GM12878 (cell line): Measurements from ENCODE around the gene CHAC1. TPM values are rescaled to one million over a fixed set of nuclear protein-coding genes. Genes with fewer than 3 reads are reported as not detected.

Experiments
- ATAC-seq: fragments of 200-7000 bp; cut with Tn5 transposase; 3 replicates; pipeline ENCODE4 v1.9.1; 2020; ENCODE audit warnings: mild to moderate bottlenecking, moderate library complexity
- BruUV-seq: library from RNA; stranded (reverse); fragments of 400-500 nt; replicated peaks from 2 replicates; lab custom pipeline; 2021; lab: Mats Ljungman, UMichigan
- CTCF ChIA-PET: fragments of 300-600 bp; sonication (Branson Sonifier 250); formaldehyde crosslinking; extraction: SDS; loops from one replicate; lab custom pipeline; 2021; ENCODE audit warnings: inconsistent platforms; lab: Yijun Ruan, JAX
- POLR2A ChIA-PET: fragments of 350-600 bp; formaldehyde crosslinking; extraction: SDS; loops from one replicate; lab custom pipeline; 2021; ENCODE audit warnings: inconsistent platforms; lab: Charles Lee
- RAD21 ChIA-PET: fragments of 300-600 bp; sonication (Branson Sonifier 250); formaldehyde crosslinking; loops from one replicate; lab custom pipeline; 2023; ENCODE audit warnings: antibody characterized with exemption; ENCODE audit not compliant: unreplicated experiment; lab: Charles Lee
- SMC1A ChIA-PET: fragments of 300-600 bp; sonication (Branson Sonifier 250); formaldehyde crosslinking; loops from one replicate; lab custom pipeline; 2023; ENCODE audit not compliant: unreplicated experiment, uncharacterized antibody; lab: Charles Lee
- DNase-seq: peaks from one replicate; pipeline ENCODE4 v3.0.0-alpha.2; 2011; ENCODE audit warnings: low read depth, low spot score
- FAIRE-seq: peaks from 3 replicates; lab custom pipeline; 2011; peaks lifted over from hg19 to GRCh38; lab: Jason Lieb, UNC
- H2AFZ ChIP-seq: 2 replicates; pipeline ENCODE4 v1.6.0; 2011; ENCODE audit warnings: low read depth, low read length, control low read depth; ENCODE audit not compliant: control insufficient read depth
- H3K27ac ChIP-seq: 2 replicates; pipeline ENCODE4 v1.5.1; 2011; ENCODE audit warnings: control low read depth; ENCODE audit not compliant: control insufficient read depth, insufficient read depth
- H3K27me3 ChIP-seq, 2 experiments: replicated peaks in 1 of 2; 2 replicates each; pipeline versions ENCODE4 v1.6.0 to v1.6.1; 2011; ENCODE audit warnings: low read length in 1 of 2; ENCODE audit not compliant: control insufficient read depth in 2 of 2, insufficient read depth in 2 of 2
- H3K36me3 ChIP-seq, 2 experiments: 2 replicates each; pipeline ENCODE4 v1.5.1; 2011; ENCODE audit warnings: low read length in 1 of 2; ENCODE audit not compliant: control insufficient read depth in 2 of 2, insufficient read depth in 2 of 2
- H3K4me1 ChIP-seq: 2 replicates; pipeline ENCODE4 v1.6.1; 2011; ENCODE audit warnings: mild to moderate bottlenecking, low read length, moderate library complexity, mixed read lengths; ENCODE audit not compliant: control insufficient read depth, insufficient read depth
- H3K4me2 ChIP-seq: 2 replicates; pipeline ENCODE4 v1.6.0; 2011; ENCODE audit warnings: control low read depth; ENCODE audit not compliant: control insufficient read depth, insufficient read depth
- H3K4me3 ChIP-seq: fragments of 200-600 bp; sonication (generic); 2 replicates; pipeline ENCODE4 v1.5.1; 2016
- H3K79me2 ChIP-seq: 2 replicates; pipeline ENCODE4 v1.6.0; 2011; ENCODE audit warnings: low read length; ENCODE audit not compliant: control insufficient read depth, insufficient read depth
- H3K9ac ChIP-seq: 2 replicates; pipeline ENCODE4 v1.8.0; 2011; ENCODE audit warnings: low read length, control low read depth, mixed read lengths; ENCODE audit not compliant: control insufficient read depth, insufficient read depth
- H3K9me3 ChIP-seq: replicated peaks from 3 replicates; pipeline ENCODE4 v1.5.1; 2011; ENCODE audit warnings: mild to moderate bottlenecking, low read length; ENCODE audit not compliant: control insufficient read depth, insufficient read depth
- H4K20me1 ChIP-seq: 2 replicates; pipeline ENCODE4 v1.6.0; 2011; ENCODE audit not compliant: control insufficient read depth, insufficient read depth
- CBFB ChIP-seq: IDR thresholded peaks from 2 replicates; pipeline ENCODE4 v1.6.1; 2016; ENCODE audit warnings: antibody characterized with exemption, low read depth
- CHD4 ChIP-seq: fragments of 200-600 bp; sonication (generic); IDR thresholded peaks from 2 replicates; pipeline ENCODE4 v1.6.1; 2016; ENCODE audit warnings: mild to moderate bottlenecking
- MTA3 ChIP-seq: IDR thresholded peaks from 2 replicates; pipeline ENCODE4 v1.6.1; 2012; ENCODE audit warnings: low read length, inconsistent platforms, borderline replicate concordance
- NRF1 ChIP-seq: conservative IDR thresholded peaks from 2 replicates; pipeline ENCODE4 v1.6.1; 2011; ENCODE audit warnings: mild to moderate bottlenecking, low read depth, low read length, improper control_type of control experiment
- PKNOX1 ChIP-seq: fragments of 450-650 bp; IDR thresholded peaks from 2 replicates; pipeline ENCODE4 v1.6.1; 2016; ENCODE audit warnings: mild to moderate bottlenecking
- POLR2A ChIP-seq: IDR thresholded peaks from 2 replicates; pipeline ENCODE4 v1.6.1; 2011; ENCODE audit warnings: low read depth, mild to moderate bottlenecking, low read length
- RBBP5 ChIP-seq: fragments of 200-600 bp; sonication (generic); conservative IDR thresholded peaks from 2 replicates; pipeline ENCODE4 v1.6.1; 2016
- REST ChIP-seq: IDR thresholded peaks from 2 replicates; pipeline ENCODE4 v1.6.1; 2012; ENCODE audit warnings: mild to moderate bottlenecking, low read depth, low read length
- TAF1 ChIP-seq: IDR thresholded peaks from 2 replicates; pipeline ENCODE4 v1.6.1; 2011; ENCODE audit warnings: mild to moderate bottlenecking, low read depth, low read length, borderline replicate concordance
- TCF7 ChIP-seq: IDR thresholded peaks from 2 replicates; pipeline ENCODE4 v1.6.1; 2014; ENCODE audit warnings: antibody characterized with exemption, borderline replicate concordance
- ZNF207 ChIP-seq: fragments of 450-650 bp; IDR thresholded peaks from 2 replicates; pipeline ENCODE4 v1.6.1; 2014; ENCODE audit warnings: antibody characterized with exemption, mild to moderate bottlenecking, borderline replicate concordance
- ZNF592 ChIP-seq: fragments of 450-650 bp; IDR thresholded peaks from 2 replicates; pipeline ENCODE4 v1.6.1; 2017; ENCODE audit warnings: mild to moderate bottlenecking, moderate library complexity
- WGBS: methylation state at CpG from one replicate; pipeline ENCODE4 v1.1.6; 2016; ENCODE audit warnings: low lambda C conversion rate; ENCODE audit not compliant: insufficient replicate concordance, insufficient coverage; ENCODE audit errors: missing lambda C conversion rate; 5-methylcytosine and 5-hydroxymethylcytosine counted together
- in situ Hi-C: fragments of 300-500 bp; cut with MboI; formaldehyde crosslinking; loops from 9 replicates; pipeline ENCODE4 v1.14.3; 2018; ENCODE audit warnings: mixed read lengths
- intact Hi-C: fragments of 100-400 bp; cut with micrococcal nuclease; formaldehyde crosslinking; loops from one replicate; pipeline ENCODE4 v1.14.2; 2022; ENCODE audit not compliant: unreplicated experiment
- polyA plus RNA-seq, 11 experiments: library from polyadenylated mRNA; depleted of rRNA in 4 of 11; unstranded in 6 of 11; stranded (reverse) in 5 of 11; fragments of >200 nt; fragmentation: Nextera tagmentation in 4 of 11; fragmentation: Illumina TruSeq in 1 of 11; extraction: Ambion mirVana in 4 of 11; extraction: Trizol in 1 of 11; gene quantifications; 1 replicate in 1 of 11; 2 replicates in 10 of 11; pipeline versions ENCODE4 v1.2.1 to v1.2.3, GENCODE V29; 2011 to 2016; ENCODE audit warnings: inconsistent platforms in 2 of 11, missing spikeins in 2 of 11, low read depth in 1 of 11
- total RNA-seq, 4 experiments: library from RNA; depleted of rRNA in 3 of 4; stranded (reverse); fragments of >200 nt in 3 of 4; fragmentation: Illumina TruSeq in 1 of 4; extraction: Trizol in 1 of 4; gene quantifications; 2 replicates each; pipeline versions ENCODE4 v1.2.1 to v1.2.3, GENCODE V29; 2013 to 2021

Gene CHAC1
- total and polyA plus RNA-seq, 10 of the 15 experiments (the other 5 are each of a cell fraction or from before 2014, with no cell fraction given) = 0.37 to 5.9 (median 3.3) TPM

DNA sequence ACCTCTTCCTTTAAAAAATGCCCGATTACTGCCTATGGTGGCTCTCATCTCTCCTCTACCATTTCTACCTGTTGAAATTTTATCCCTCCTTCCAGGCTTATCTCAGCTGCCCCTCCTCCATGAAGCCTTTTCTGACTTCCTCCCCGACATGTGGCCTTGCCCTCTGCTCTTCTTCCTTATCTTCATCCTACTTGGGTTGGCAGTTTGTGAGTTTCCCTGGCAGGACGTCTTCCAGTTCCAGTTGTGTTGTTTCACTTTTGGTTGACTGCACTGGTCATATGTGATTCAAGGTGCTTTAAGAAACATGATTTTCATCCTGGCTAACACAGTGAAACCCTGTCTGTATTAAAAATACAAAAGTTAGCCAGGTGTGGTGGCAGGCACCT lies 19.8 kb upstream of the CHAC1 start:
- in situ Hi-C loops = no loop called here
- peaks cover 7% of the 10 kb centered on the region in 2 experiments; a peak in 3 of 4 replicates for H3K27me3 ChIP-seq
- DNase-seq (no peak), ATAC-seq (no peak), FAIRE-seq (no peak)
- CTCF ChIA-PET = interaction anchor here (2.7 to 6.5 kb wide), 2 partner anchors 8 to 28 kb away, joined by 13 to 80 read pairs; no protein-coding TSS in a partner anchor
- no peak overlapping the region for H3K4me3 ChIP-seq
- SMC1A ChIA-PET = interaction anchor here (1.2 to 4.6 kb wide), 2 partner anchors 7 to 26 kb away, joined by 5 to 28 read pairs; no protein-coding TSS in a partner anchor
- peaks cover 23% of the 10 kb centered on the region for H3K4me1 ChIP-seq
- BruUV-seq = no TSS peak
- no peaks in the 10 kb centered on the region for H3K9me3 ChIP-seq
- intact Hi-C loops = no loop called here
- no peaks in the 10 kb centered on the region for H4K20me1 ChIP-seq
- H3K4me2 ChIP-seq = no peak overlapping the region
- RAD21 ChIA-PET = no interaction called here
- H3K36me3 ChIP-seq = no peaks in the 10 kb centered on the region
- H3K9ac ChIP-seq = no peak overlapping the region
- POLR2A ChIA-PET = interaction anchor here (0.6 to 1.4 kb wide), 3 partner anchors 8 to 97 kb away, joined by 3 to 5 read pairs (median 3); no protein-coding TSS in a partner anchor
- H3K79me2 ChIP-seq = no peaks in the 10 kb centered on the region
- no peak overlapping the region for H3K27ac ChIP-seq
- WGBS = 35% methylated on average over 3 of the region's 3 CpGs
- TF ChIP-seq PKNOX1 (no peak), TCF7 (no peak), POLR2A (no peak), ZNF207 (no peak), TAF1 (no peak), MTA3 (no peak), REST (no peak), CHD4 (no peak), ZNF592 (no peak), RBBP5 (no peak), NRF1 (no peak), CBFB (no peak)
- no peak overlapping the region for H2AFZ ChIP-seq
